Vagina (tissue), 2 donors: ENCODE measurements around the gene HBE1.

Experiments
- POLR2AphosphoS5 ChIP-seq, 2 donors: sonication (generic); formaldehyde crosslinking; IDR thresholded peaks; one replicate each; pipeline ENCODE4 v1.9.0; 2017; ENCODE audit warnings: antibody characterized with exemption in 2 of 2, mild to moderate bottlenecking in 2 of 2, low read depth in 1 of 2; ENCODE audit not compliant: insufficient read depth in 1 of 2
- TF ChIP-seq, protein P1 (sequence below), 3 experiments: fragments of 450-650 bp in 2 of 3; fragments of 200-600 bp in 1 of 3; sonication (generic) in 1 of 3; IDR thresholded peaks; one replicate each; pipeline ENCODE4 v1.5.1; 2017 to 2019; ENCODE audit warnings: antibody characterized with exemption in 3 of 3, mild to moderate bottlenecking in 2 of 3, moderate library complexity in 2 of 3

DNA sequence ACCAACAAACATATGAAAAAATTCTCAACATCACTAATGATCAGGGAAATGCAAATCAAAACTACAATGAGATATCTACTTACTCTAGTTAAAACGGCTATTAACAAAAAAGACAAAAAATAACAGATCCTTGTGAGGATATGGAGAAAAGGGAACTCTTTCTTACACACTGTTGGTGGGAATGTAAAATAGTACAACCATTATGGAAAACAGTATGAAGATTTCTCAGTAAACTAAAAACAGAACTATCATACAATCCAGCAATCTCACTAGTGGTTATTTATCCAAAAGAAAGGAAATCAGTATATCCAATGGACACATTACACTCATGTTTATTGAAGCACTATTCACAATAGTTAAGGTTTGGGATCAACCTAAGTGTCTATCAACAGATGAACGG, 3.9 kb downstream of the HBE1 start:
- TF ChIP-seq POLR2AphosphoS5 (IDR thresholded peaks at IDR 0.05; ENCODE audit: insufficient read depth in 1 of 2, low read depth in 1 of 2): no peak
- TF ChIP-seq, protein P1, sequence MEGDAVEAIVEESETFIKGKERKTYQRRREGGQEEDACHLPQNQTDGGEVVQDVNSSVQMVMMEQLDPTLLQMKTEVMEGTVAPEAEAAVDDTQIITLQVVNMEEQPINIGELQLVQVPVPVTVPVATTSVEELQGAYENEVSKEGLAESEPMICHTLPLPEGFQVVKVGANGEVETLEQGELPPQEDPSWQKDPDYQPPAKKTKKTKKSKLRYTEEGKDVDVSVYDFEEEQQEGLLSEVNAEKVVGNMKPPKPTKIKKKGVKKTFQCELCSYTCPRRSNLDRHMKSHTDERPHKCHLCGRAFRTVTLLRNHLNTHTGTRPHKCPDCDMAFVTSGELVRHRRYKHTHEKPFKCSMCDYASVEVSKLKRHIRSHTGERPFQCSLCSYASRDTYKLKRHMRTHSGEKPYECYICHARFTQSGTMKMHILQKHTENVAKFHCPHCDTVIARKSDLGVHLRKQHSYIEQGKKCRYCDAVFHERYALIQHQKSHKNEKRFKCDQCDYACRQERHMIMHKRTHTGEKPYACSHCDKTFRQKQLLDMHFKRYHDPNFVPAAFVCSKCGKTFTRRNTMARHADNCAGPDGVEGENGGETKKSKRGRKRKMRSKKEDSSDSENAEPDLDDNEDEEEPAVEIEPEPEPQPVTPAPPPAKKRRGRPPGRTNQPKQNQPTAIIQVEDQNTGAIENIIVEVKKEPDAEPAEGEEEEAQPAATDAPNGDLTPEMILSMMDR (IDR thresholded peaks at IDR 0.05): no peak
